Peyer's patch (tissue), 4 donors: ENCODE data around the gene C13orf42.

Source experiments
- POLR2A ChIP-seq, 2 donors: fragments of 450-650 bp; IDR thresholded peaks; one replicate each; pipeline ENCODE4 v1.5.1; 2017; ENCODE audit warnings: antibody characterized with exemption in 2 of 2, mild to moderate bottlenecking in 2 of 2, moderate library complexity in 2 of 2
- TF ChIP-seq, protein P1 (sequence below), 6 experiments: fragments of 450-650 bp in 4 of 6; fragments of 200-600 bp in 2 of 6; sonication (generic) in 1 of 6; IDR thresholded peaks; one replicate each; pipeline ENCODE4 v1.5.1; 2017 to 2019; ENCODE audit warnings: antibody characterized with exemption in 6 of 6, mild to moderate bottlenecking in 3 of 6, moderate library complexity in 1 of 6

GRCh38 chr13:51105046-51105445 is 6.0 kb downstream of the C13orf42 start:
- TF ChIP-seq, protein P1, sequence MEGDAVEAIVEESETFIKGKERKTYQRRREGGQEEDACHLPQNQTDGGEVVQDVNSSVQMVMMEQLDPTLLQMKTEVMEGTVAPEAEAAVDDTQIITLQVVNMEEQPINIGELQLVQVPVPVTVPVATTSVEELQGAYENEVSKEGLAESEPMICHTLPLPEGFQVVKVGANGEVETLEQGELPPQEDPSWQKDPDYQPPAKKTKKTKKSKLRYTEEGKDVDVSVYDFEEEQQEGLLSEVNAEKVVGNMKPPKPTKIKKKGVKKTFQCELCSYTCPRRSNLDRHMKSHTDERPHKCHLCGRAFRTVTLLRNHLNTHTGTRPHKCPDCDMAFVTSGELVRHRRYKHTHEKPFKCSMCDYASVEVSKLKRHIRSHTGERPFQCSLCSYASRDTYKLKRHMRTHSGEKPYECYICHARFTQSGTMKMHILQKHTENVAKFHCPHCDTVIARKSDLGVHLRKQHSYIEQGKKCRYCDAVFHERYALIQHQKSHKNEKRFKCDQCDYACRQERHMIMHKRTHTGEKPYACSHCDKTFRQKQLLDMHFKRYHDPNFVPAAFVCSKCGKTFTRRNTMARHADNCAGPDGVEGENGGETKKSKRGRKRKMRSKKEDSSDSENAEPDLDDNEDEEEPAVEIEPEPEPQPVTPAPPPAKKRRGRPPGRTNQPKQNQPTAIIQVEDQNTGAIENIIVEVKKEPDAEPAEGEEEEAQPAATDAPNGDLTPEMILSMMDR (IDR thresholded peaks at IDR 0.05) = no peak
- no peak for TF ChIP-seq POLR2A (IDR thresholded peaks at IDR 0.05)
